Spleen (tissue), 7 donors: ENCODE measurements around the gene SBDS.
A peak's percentile ranks its signal among the peaks of the same experiment; 100 is the strongest.
"Not testable (repeated sequence)": the region's sequence is repeated elsewhere in the genome, so short reads cannot be mapped to it uniquely, and the experiment has no call there.

Source experiments
- POLR2A ChIP-seq, 3 donors: fragments of 450-650 bp; IDR thresholded peaks; one replicate each; pipeline ENCODE4 v1.5.1; 2017; ENCODE audit warnings: antibody characterized with exemption in 3 of 3, mild to moderate bottlenecking in 1 of 3
- POLR2AphosphoS5 ChIP-seq, 3 donors: sonication (generic); formaldehyde crosslinking; IDR thresholded peaks; one replicate each; pipeline ENCODE4 v1.5.1; 2017; ENCODE audit warnings: antibody characterized with exemption in 3 of 3
- TF ChIP-seq, protein P1 (sequence below), 11 experiments: fragments of 200-600 bp in 7 of 11; fragments of 450-650 bp in 4 of 11; sonication (generic) in 4 of 11; IDR thresholded peaks in 8 of 11; conservative IDR thresholded peaks in 3 of 11; 1 replicate in 7 of 11; 2 replicates in 4 of 11; pipeline versions ENCODE4 v1.4.0 to v1.8.0; 2016 to 2021; ENCODE audit warnings: antibody characterized with exemption in 11 of 11, inconsistent platforms in 4 of 11, mild to moderate bottlenecking in 1 of 11
- donor health status: DM: no; HTN: no; CAD: no; lungs with moderate emphysema.
- donor health status: DM: no; HTN: no; CAD: no.
- donor health status: DM: no; HTN: no; CAD: no.

- TF ChIP-seq, protein P1, sequence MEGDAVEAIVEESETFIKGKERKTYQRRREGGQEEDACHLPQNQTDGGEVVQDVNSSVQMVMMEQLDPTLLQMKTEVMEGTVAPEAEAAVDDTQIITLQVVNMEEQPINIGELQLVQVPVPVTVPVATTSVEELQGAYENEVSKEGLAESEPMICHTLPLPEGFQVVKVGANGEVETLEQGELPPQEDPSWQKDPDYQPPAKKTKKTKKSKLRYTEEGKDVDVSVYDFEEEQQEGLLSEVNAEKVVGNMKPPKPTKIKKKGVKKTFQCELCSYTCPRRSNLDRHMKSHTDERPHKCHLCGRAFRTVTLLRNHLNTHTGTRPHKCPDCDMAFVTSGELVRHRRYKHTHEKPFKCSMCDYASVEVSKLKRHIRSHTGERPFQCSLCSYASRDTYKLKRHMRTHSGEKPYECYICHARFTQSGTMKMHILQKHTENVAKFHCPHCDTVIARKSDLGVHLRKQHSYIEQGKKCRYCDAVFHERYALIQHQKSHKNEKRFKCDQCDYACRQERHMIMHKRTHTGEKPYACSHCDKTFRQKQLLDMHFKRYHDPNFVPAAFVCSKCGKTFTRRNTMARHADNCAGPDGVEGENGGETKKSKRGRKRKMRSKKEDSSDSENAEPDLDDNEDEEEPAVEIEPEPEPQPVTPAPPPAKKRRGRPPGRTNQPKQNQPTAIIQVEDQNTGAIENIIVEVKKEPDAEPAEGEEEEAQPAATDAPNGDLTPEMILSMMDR (IDR thresholded peaks at IDR 0.05 in 8 of 11, conservative IDR thresholded peaks at IDR 0.05 in 3 of 11): peak in 7 of 11 experiments; percentile 19 to 53 (median 47)
- not testable (repeated sequence) for TF ChIP-seq POLR2A, POLR2AphosphoS5 (IDR thresholded peaks at IDR 0.05)
These were observed 45.4 kb upstream of the SBDS start for GRCh38 chr7:67040832-67041231.
